Right atrium auricular region (tissue), 2 donors: Measurements from ENCODE around the gene PTN. TPM values are rescaled to one million over a fixed set of nuclear protein-coding genes. Genes with fewer than 3 reads are reported as not detected.

Source experiments
- DNase-seq: peaks from one replicate; pipeline ENCODE4 v3.0.0-alpha.2; 2019; ENCODE audit warnings: low spot score
- H3K27ac ChIP-seq, 2 donors: fragments of 200-600 bp; sonication (generic); 1 replicate in 1 of 2; 2 replicates in 1 of 2; pipeline ENCODE4 v1.5.1; 2016 to 2019
- H3K27me3 ChIP-seq, 2 donors: fragments of 200-600 bp; sonication (generic); one replicate each; pipeline versions ENCODE4 v1.5.1 to v1.6.0; 2017 to 2019
- H3K36me3 ChIP-seq: fragments of 200-600 bp; sonication (generic); one replicate; pipeline ENCODE4 v1.5.1; 2016
- H3K4me1 ChIP-seq, 2 donors: fragments of 200-600 bp; sonication (generic); one replicate each; pipeline versions ENCODE4 v1.5.1 to v1.6.0; 2017 to 2019
- H3K4me3 ChIP-seq, 2 donors: fragments of 200-600 bp; sonication (generic); 1 replicate in 1 of 2; 2 replicates in 1 of 2; pipeline ENCODE4 v1.5.1; 2017 to 2019; ENCODE audit warnings: mild to moderate bottlenecking in 1 of 2, moderate library complexity in 1 of 2
- H3K9me3 ChIP-seq, 2 donors: fragments of 200-600 bp; sonication (generic); one replicate each; pipeline ENCODE4 v1.5.1; 2019
- CTCF ChIP-seq, 2 donors: fragments of 200-600 bp; sonication (generic); IDR thresholded peaks; one replicate each; pipeline ENCODE4 v1.5.1; 2019; ENCODE audit warnings: antibody characterized with exemption in 2 of 2
- total RNA-seq, 2 donors: library from RNA; depleted of rRNA; stranded (reverse); fragments of >200 nt; gene quantifications; one replicate each; pipeline ENCODE4 v1.1.0, GENCODE V29; 2016

PTN gene
- total RNA-seq, 2 donors from 2014 or later = 8.6 to 26.2 TPM

DNA sequence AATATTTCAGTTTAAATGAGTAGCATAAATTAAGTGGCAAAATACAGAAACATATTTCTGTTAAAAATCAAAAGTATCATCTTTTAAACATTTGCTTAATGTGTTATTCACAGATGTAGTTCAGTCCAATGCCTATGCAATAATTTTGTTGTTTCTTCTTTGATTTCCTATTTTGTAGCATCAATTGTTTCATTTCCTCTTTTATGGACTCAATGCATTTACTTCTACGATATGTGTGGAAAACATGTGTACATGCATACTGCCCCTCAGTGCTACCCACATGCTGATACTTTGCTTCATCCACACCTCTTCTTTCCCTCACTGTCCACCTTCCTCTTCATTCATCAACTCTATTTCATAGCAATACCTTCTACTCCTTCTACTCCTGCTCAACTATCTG is 108.1 kb downstream of the PTN start:
- H3K27ac ChIP-seq = no peak overlapping the region
- no peak for DNase-seq
- no peaks in the 10 kb centered on the region for H3K36me3 ChIP-seq
- H3K4me1 ChIP-seq = no peaks in the 10 kb centered on the region
- H3K4me3 ChIP-seq = no peak overlapping the region
- H3K27me3 ChIP-seq = no peaks in the 10 kb centered on the region
- H3K9me3 ChIP-seq = no peaks in the 10 kb centered on the region
- TF ChIP-seq CTCF (IDR thresholded peaks at IDR 0.05) = no peak

DNA sequence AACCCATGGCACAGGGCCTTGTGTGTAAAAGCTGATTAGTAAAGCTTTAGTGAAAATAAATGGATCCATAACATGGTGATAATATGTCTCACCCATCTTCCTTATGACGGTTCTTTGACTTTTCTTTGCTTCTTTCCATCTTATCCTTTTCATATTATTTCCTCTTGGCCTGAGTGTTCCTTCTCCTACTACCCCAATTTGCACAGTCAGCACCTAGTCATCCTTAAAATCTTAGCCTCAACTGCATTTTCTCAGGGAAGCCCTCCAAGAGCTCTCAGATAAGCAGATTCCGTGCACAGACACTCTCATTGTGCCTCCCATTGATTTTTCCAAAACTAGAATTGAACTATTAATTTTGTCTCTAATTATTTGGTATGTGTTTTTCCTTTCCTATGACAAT is 112.4 kb downstream of the PTN start:
- Histone ChIP-seq H3K4me1 (no peaks in the 10 kb centered on the region), H3K36me3 (no peaks in the 10 kb centered on the region), H3K27me3 (no peaks in the 10 kb centered on the region), H3K4me3 (no peak overlapping the region), H3K9me3 (no peaks in the 10 kb centered on the region), H3K27ac (no peak overlapping the region)
- no peak for TF ChIP-seq CTCF (IDR thresholded peaks at IDR 0.05)
- DNase-seq = no peak

- Histone ChIP-seq H3K27ac (no peak overlapping the region), H3K36me3 (no peaks in the 10 kb centered on the region), H3K4me1 (no peaks in the 10 kb centered on the region), H3K27me3 (no peaks in the 10 kb centered on the region), H3K4me3 (no peak overlapping the region), H3K9me3 (no peaks in the 10 kb centered on the region)
- no peak for TF ChIP-seq CTCF (IDR thresholded peaks at IDR 0.05)
- no peak for DNase-seq
Observed at GRCh38 chr7:137221467-137221866, 122.1 kb downstream of the PTN start.

DNA sequence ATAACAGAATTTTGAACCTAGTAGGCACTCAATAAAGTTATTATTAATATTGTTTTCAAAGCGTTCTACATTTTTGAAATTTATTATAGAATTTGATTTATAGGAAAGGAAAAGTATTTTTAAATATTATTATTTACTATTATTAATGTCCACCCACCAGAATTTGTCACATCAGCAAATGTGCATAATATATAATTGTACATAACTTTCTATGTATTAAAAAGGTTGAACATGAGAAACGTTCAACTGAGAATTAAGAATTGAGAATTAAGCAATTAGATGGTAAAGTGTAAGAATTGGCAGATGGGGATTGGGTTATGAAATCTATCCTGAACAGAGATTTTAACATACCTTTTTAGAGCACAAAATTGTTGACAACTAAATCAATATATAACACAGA is 129.8 kb downstream of the PTN start:
- Histone ChIP-seq H3K4me3 (no peak overlapping the region), H3K4me1 (no peaks in the 10 kb centered on the region), H3K9me3 (peaks cover 0 to 5% of the 10 kb centered on the region in 2 donors), H3K27me3 (no peaks in the 10 kb centered on the region), H3K27ac (no peak overlapping the region), H3K36me3 (no peaks in the 10 kb centered on the region)
- no peak for TF ChIP-seq CTCF (IDR thresholded peaks at IDR 0.05)
- DNase-seq = no peak

GRCh38 chr7:137209151-137209817 is 134.2 kb downstream of the PTN start:
- no peak overlapping the region for H3K4me3 ChIP-seq
- no peaks in the 10 kb centered on the region for H3K4me1 ChIP-seq
- no peaks in the 10 kb centered on the region for H3K36me3 ChIP-seq
- H3K27ac ChIP-seq = no peak overlapping the region
- TF ChIP-seq CTCF (IDR thresholded peaks at IDR 0.05) = no peak
- no peak for DNase-seq
- H3K9me3 ChIP-seq = peaks cover 0 to 5% of the 10 kb centered on the region in 2 donors
- no peaks in the 10 kb centered on the region for H3K27me3 ChIP-seq

GRCh38 chr7:137206770-137207169 is 136.8 kb downstream of the PTN start:
- H3K4me1 ChIP-seq = no peaks in the 10 kb centered on the region
- H3K27ac ChIP-seq = no peak overlapping the region
- no peaks in the 10 kb centered on the region for H3K27me3 ChIP-seq
- no peaks in the 10 kb centered on the region for H3K9me3 ChIP-seq
- H3K4me3 ChIP-seq = no peak overlapping the region
- no peaks in the 10 kb centered on the region for H3K36me3 ChIP-seq
- no peak for TF ChIP-seq CTCF (IDR thresholded peaks at IDR 0.05)
- no peak for DNase-seq
